NCI-H1436 (cell line): Measurements from ENCODE around the gene ZSWIM2.
"Not testable (repeated sequence)": the region's sequence is repeated elsewhere in the genome, so short reads cannot be mapped to it uniquely, and the experiment has no call there.

Source experiments
- DNase-seq: peaks from one replicate; lab custom pipeline; 2025; lab: John Stamatoyannopoulos, UW

ZSWIM2 gene

GRCh38 chr2:186842373-186842772 is 6.6 kb downstream of the ZSWIM2 start:
- DNase-seq: no peak

DNA sequence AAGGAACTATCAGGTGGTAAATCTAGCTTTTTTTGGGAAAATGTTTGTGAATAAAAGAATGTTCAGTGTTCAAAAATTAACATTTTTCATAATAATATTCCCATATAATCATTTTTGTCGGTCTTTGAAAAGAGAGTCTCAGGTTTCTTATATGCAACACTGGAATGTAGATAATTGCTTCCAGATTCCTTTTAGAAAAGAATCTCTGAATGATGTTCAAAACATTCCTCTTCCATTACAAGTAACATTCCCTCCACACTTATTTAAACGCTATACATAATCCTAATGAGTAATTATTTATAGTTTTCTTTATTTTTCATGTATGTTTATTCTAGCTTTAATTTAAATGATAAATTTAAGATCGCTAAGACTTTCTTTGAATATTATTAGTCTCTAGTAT is 7.0 kb downstream of the ZSWIM2 start:
- no peak for DNase-seq

- no peak for DNase-seq
Observed at GRCh38 chr2:186835628-186836027, 13.3 kb downstream of the ZSWIM2 start.

DNA sequence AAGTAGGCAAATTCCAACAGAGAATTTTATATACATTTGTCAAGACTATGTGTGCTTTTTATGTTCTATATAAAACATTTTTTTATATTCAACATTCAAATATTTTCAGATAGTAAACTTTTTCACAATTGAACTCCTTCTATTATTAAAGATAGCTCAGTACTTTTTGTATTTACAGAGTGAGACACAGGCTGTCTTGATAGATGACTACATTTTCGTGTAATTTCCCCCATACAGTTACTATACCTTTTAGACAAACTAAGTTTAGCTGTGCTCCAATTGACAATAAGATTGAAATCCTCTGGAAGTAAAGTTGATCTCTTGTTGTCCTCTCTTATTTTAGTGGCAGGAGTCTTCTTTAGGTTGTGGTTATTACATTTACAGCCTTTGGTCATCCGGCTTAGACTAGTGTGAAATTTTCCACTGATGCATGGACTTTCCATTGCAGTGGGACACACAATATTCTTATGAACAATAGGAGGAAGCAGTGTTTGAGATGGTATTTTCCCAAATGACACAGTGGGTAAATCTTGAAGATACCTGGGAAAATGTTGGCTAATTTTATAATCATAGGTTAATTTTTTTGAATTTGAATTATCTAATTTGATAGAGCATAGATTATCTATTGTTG is 21.0 kb downstream of the ZSWIM2 start:
- DNase-seq: no peak

GRCh38 chr2:186827411-186827810 is 21.6 kb downstream of the ZSWIM2 start:
- DNase-seq: no peak

DNA sequence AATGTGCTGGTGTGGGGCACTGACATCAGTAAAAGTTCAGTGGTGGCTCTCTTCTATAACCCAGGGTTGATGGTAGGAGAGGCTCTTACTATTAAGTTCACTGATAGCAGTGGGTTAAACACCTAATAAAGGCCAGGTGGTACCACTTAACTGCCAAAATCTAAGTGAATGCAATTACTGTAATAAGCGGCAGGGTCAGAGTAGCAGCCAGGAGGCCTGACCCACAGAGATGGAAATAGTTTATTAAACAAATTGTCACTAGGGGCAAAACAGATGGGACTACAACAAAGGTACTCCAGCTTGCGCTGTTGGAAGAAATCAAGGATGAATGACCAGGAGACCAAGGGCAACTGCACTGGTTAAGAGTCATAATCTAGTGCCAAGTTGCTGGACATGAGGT is 26.6 kb downstream of the ZSWIM2 start:
- DNase-seq: no peak

DNA sequence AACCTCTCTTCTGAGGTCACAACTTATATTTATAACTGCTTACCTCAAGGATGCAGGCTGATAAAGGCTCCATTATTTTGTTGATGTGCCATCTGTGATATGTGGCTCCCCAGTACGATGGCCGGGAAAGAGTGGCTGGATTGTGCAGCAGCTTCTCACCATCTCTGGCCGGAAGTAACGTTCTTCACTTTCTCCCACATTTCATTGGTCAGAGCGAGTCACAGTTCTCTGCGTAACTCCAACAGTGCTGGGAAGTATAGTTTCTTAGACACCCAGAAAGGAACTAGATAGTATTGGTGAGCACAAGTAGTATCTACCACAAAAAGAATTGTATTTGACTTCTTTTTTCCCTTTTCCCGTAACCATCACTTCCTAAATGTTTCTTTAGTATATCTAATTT is 28.7 kb downstream of the ZSWIM2 start:
- no peak for DNase-seq

GRCh38 chr2:186811760-186812159 is 37.2 kb downstream of the ZSWIM2 start:
- DNase-seq: not testable (repeated sequence)

GRCh38 chr2:186806591-186806990 is 42.4 kb downstream of the ZSWIM2 start:
- DNase-seq: no peak

GRCh38 chr2:186798604-186799003 is 50.4 kb downstream of the ZSWIM2 start:
- DNase-seq: not testable (repeated sequence)

- DNase-seq: no peak
Observed at GRCh38 chr2:186784930-186785329, 64.0 kb downstream of the ZSWIM2 start.

DNA sequence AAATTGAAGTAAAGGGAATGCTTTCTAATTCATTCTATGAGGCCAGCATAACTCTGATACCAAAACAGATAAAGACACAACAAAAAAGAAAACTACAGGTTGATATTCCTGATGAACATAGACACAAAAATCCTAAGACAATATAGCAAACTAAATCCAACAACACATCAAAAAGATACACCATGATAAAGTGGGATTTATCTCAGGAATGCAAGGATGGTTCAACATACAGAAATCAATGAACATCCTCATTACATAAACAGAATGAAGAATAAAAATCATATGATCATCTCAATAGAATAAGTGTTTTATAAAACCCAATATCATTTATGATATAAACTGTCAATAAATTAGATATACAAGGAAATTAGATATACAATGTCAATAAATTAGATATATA is 65.7 kb downstream of the ZSWIM2 start:
- DNase-seq: no peak

- DNase-seq: peak; percentile 11
Observed at GRCh38 chr2:186780701-186781316, 68.2 kb downstream of the ZSWIM2 start.
